ENCODE measurements around the gene ST6GALNAC3.

- TF ChIP-seq CTCF (IDR thresholded peaks at IDR 0.05) = no peak
- no peak for TF ChIP-seq EZH2phosphoT487 (IDR thresholded peaks at IDR 0.05)
- no peak for TF ChIP-seq EZH2 (IDR thresholded peaks at IDR 0.05)
These were observed 185.7 kb downstream of the ST6GALNAC3 start for GRCh38 chr1:76260279-76260678.
